Tibial nerve (tissue), 4 donors: ENCODE measurements around the gene SLC17A9. TPM values are rescaled to one million over a fixed set of nuclear protein-coding genes. Genes with fewer than 3 reads are reported as not detected.

ENCODE experiments used
- DNase-seq, 2 donors: peaks; one replicate each; pipeline ENCODE4 v3.0.0-alpha.2; 2019; ENCODE audit warnings: low spot score in 2 of 2
- H3K27ac ChIP-seq, 4 donors: fragments of 200-600 bp; sonication (generic) in 3 of 4; one replicate each; pipeline ENCODE4 v1.5.1; 2017 to 2019; ENCODE audit warnings: mild to moderate bottlenecking in 1 of 4
- H3K27me3 ChIP-seq, 2 donors: fragments of 200-600 bp; sonication (generic) in 1 of 2; one replicate each; pipeline versions ENCODE4 v1.5.1 to v1.6.0; 2017 to 2019
- H3K36me3 ChIP-seq, 3 donors: fragments of 200-600 bp; sonication (generic); one replicate each; pipeline ENCODE4 v1.5.1; 2018 to 2019
- H3K4me1 ChIP-seq, 4 donors: fragments of 200-600 bp; sonication (generic) in 3 of 4; one replicate each; pipeline ENCODE4 v1.5.1; 2017 to 2019
- H3K4me3 ChIP-seq, 4 donors: fragments of 200-600 bp; sonication (generic) in 3 of 4; one replicate each; pipeline ENCODE4 v1.5.1; 2017 to 2019; ENCODE audit warnings: mild to moderate bottlenecking in 1 of 4, moderate library complexity in 1 of 4
- H3K9me3 ChIP-seq, 4 donors: fragments of 200-600 bp; sonication (generic) in 3 of 4; one replicate each; pipeline ENCODE4 v1.5.1; 2017 to 2019
- CTCF ChIP-seq, 5 experiments: fragments of 200-600 bp in 3 of 5; fragments of 450-650 bp in 2 of 5; sonication (generic) in 3 of 5; IDR thresholded peaks; one replicate each; pipeline ENCODE4 v1.5.1; 2016 to 2019; ENCODE audit warnings: antibody characterized with exemption in 5 of 5, mild to moderate bottlenecking in 3 of 5, moderate library complexity in 2 of 5
- EP300 ChIP-seq, 2 donors: sonication (generic); formaldehyde crosslinking; IDR thresholded peaks; one replicate each; pipeline ENCODE4 v1.6.1; 2017; ENCODE audit warnings: antibody characterized with exemption in 2 of 2, mild to moderate bottlenecking in 1 of 2
- POLR2A ChIP-seq, 2 donors: fragments of 450-650 bp; IDR thresholded peaks; one replicate each; pipeline ENCODE4 v1.6.1; 2017; ENCODE audit warnings: antibody characterized with exemption in 2 of 2, mild to moderate bottlenecking in 2 of 2, moderate library complexity in 2 of 2
- WGBS, 2 donors: methylation state at CpG; one replicate each; pipeline ENCODE4 v1.1.5; 2018; 5-methylcytosine and 5-hydroxymethylcytosine counted together
- total RNA-seq, 4 donors: library from RNA; depleted of rRNA; stranded (reverse); fragments of >200 nt; gene quantifications; one replicate each; pipeline ENCODE4 v1.1.0, GENCODE V29; 2016

SLC17A9 gene
- total RNA-seq, 4 donors from 2014 or later, result 3.9 to 13.5 (median 4.5) TPM

DNA sequence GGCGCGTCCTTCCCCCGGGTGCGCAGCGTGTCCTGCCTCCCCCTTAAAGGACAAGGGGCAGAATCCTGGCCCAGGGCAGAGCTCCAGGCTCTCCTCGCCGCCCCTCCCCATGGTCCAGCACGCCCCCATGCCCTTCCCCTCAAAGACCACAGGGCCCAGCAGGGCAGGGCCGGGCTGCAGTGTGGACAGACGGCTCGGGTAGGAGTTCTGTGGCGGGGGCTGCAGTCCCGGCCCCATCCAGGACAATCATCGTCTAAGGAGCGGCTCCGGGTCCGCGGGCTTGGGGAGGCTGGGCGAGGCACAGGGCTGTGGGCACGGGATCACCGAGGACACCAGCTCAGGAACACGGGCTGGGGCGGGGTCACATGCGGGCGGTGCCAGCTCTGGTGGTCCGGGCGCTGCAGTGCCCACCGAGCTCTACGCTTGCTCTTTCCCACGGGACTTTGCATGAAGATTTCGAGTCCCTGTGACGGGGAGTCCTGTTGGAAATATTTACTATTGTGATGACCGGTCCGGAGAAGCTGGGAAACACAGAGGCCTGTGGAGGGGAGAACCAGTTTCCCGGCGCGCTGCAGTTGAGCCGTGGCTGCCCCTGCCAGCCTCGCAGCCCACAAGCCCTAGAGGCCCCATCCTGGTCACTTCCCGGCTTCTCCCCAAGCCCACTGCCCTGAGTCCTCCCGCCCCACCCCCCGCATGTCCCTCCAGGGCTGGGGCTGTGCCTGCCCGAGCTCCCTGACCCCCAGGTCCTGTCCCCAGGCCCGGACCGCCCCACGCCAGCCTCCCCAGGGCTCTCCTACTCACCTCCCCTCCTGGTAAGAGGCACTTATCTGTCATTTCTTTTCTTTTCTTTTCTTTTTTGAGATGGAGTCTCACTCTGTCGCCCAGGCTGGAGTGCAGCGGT, 20.6 kb downstream of the SLC17A9 start:
- H3K4me3 ChIP-seq, result peak overlapping the region in 1 of 4 donors; percentile 36
- H3K36me3 ChIP-seq, result no peaks in the 10 kb centered on the region
- peaks cover 2 to 88% of the 10 kb centered on the region in 2 donors for H3K27me3 ChIP-seq

GRCh38 chr20:62975251-62975760, 22.8 kb downstream of the SLC17A9 start:
- H3K36me3 ChIP-seq, result no peaks in the 10 kb centered on the region
- no peak for TF ChIP-seq POLR2A (IDR thresholded peaks at IDR 0.05)
- TF ChIP-seq CTCF (IDR thresholded peaks at IDR 0.05), result no peak
- TF ChIP-seq EP300 (IDR thresholded peaks at IDR 0.05), result no peak
- H3K4me1 ChIP-seq, result peaks cover 0 to 22% (median 9%) of the 10 kb centered on the region in 4 donors
- H3K9me3 ChIP-seq, result no peaks in the 10 kb centered on the region
- 51 to 53% methylated on average over 7 to 9 of the region's 10 CpGs for WGBS, 2 donors
- no peak overlapping the region for H3K4me3 ChIP-seq
- no peak overlapping the region for H3K27ac ChIP-seq
- H3K27me3 ChIP-seq, result peaks cover 2 to 100% of the 10 kb centered on the region in 2 donors
- DNase-seq, result no peak

More for the DNA sequence above, 20.6 kb downstream of the SLC17A9 start:
- no peak for DNase-seq
- H3K27ac ChIP-seq, result no peak overlapping the region
- WGBS, 2 donors, result 21 to 26% methylated on average over 38 to 40 of the region's 48 CpGs
- no peaks in the 10 kb centered on the region for H3K9me3 ChIP-seq
- H3K4me1 ChIP-seq, result peaks cover 0 to 19% (median 6%) of the 10 kb centered on the region in 4 donors
- no peak for TF ChIP-seq POLR2A (IDR thresholded peaks at IDR 0.05)
- TF ChIP-seq EP300 (IDR thresholded peaks at IDR 0.05), result no peak
- no peak for TF ChIP-seq CTCF (IDR thresholded peaks at IDR 0.05)

DNA sequence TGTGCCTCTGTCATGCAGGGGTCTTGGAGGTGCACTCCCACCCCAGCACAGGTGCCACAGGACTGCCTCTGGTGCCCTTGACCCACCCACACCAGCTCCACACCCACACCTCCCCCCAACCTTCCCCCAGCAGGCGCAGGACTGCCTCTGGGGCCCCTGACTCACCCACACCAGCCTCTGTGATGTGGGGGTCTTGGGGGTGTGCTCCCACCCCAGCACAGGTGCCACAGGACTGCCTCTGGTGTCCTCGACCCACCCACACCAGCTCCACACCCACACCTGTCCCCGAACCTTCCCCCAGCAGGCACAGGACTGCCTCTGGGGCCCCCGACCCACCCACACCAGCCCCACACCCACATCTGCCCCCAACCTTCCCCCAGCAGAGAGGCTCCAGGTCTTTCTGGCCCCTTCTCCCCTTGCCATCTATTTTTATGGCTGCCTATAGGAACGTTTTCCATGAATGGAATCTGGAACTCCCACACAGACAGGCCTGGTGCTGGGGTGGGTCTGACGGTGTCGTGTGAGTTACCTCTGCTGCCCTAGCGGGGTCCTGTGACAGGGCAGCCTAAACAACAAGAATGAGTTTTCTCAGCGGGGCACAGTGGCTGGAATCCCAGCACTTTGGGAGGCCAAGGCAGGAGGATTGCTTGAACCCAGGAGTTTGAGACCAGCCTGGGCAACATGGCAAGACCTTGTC, 23.5 kb downstream of the SLC17A9 start:
- Histone ChIP-seq H3K9me3 (no peaks in the 10 kb centered on the region), H3K27me3 (peaks cover 2 to 100% of the 10 kb centered on the region in 2 donors), H3K4me3 (no peak overlapping the region), H3K36me3 (no peaks in the 10 kb centered on the region), H3K27ac (no peak overlapping the region), H3K4me1 (peaks cover 0 to 26% (median 9%) of the 10 kb centered on the region in 4 donors)
- WGBS, 2 donors, result 57 to 63% methylated on average over 8 to 9 of the region's 9 CpGs
- TF ChIP-seq EP300 (IDR thresholded peaks at IDR 0.05) (no peak), CTCF (IDR thresholded peaks at IDR 0.05) (no peak)
- no peak for DNase-seq

DNA sequence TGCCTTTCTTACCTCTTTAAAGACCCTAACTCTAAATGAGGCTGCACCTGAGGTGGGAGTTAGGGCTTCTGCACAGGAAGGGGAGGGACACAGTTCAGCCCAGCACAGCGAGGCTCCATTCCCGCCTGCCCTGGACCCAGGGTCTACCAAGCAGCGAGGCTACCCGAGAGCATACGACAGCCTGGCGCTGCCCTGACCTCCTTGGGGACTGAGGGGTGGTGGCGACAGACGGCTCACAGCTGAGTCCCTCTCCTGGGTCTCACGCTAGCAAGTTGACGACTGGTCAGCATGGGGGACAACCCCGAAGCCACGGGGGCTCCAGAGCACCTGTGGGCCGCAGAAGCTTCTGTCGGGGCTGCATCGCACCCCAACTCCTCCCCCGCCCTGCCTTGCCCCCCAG, 24.4 kb downstream of the SLC17A9 start:
- WGBS, 2 donors, result 84 to 85% methylated on average over 13 to 15 of the region's 16 CpGs
- Histone ChIP-seq H3K4me1 (peaks cover 0 to 27% (median 9%) of the 10 kb centered on the region in 4 donors), H3K4me3 (no peak overlapping the region), H3K27ac (no peak overlapping the region), H3K27me3 (peaks cover 2 to 100% of the 10 kb centered on the region in 2 donors), H3K9me3 (no peaks in the 10 kb centered on the region), H3K36me3 (no peaks in the 10 kb centered on the region)
- no peak for TF ChIP-seq CTCF (IDR thresholded peaks at IDR 0.05)
- TF ChIP-seq EP300 (IDR thresholded peaks at IDR 0.05), result no peak
- no peak for TF ChIP-seq POLR2A (IDR thresholded peaks at IDR 0.05)
- no peak for DNase-seq
